RWPE2 (cell line): ENCODE measurements around the gene LCN6.

ENCODE experiments used
- ATAC-seq: fragments of 200-7000 bp; cut with Tn5 transposase; 3 replicates; pipeline ENCODE4 v1.9.1; 2021; ENCODE audit warnings: low read depth
- DNase-seq: peaks from one replicate; pipeline ENCODE4 v3.0.0-alpha.2; 2020; ENCODE audit warnings: low spot score
- H3K27ac ChIP-seq: fragments of 450-650 bp; 2 replicates; pipeline ENCODE4 v1.5.1; 2017; ENCODE audit warnings: mild to moderate bottlenecking; ENCODE audit not compliant: poor library complexity, severe bottlenecking
- H3K27me3 ChIP-seq: fragments of 250-450 bp; sonication (Bioruptor Pico); 2 replicates; pipeline ENCODE4 v1.5.1; 2021; ENCODE audit warnings: mild to moderate bottlenecking, moderate library complexity; ENCODE audit not compliant: insufficient read depth, poor library complexity, severe bottlenecking
- H3K36me3 ChIP-seq: fragments of 250-450 bp; sonication (Bioruptor Pico); 2 replicates; pipeline ENCODE4 v1.5.1; 2020; ENCODE audit warnings: low read depth, mild to moderate bottlenecking, moderate library complexity
- H3K4me1 ChIP-seq: fragments of 250-450 bp; sonication (Bioruptor Pico); 2 replicates; pipeline ENCODE4 v1.5.1; 2021; ENCODE audit warnings: mild to moderate bottlenecking, moderate library complexity; ENCODE audit not compliant: insufficient read depth, poor library complexity, severe bottlenecking
- H3K4me3 ChIP-seq: fragments of 250-450 bp; sonication (Bioruptor Pico); 2 replicates; pipeline ENCODE4 v1.5.1; 2021; ENCODE audit warnings: mild to moderate bottlenecking, moderate library complexity; ENCODE audit not compliant: severe bottlenecking
- H3K9me3 ChIP-seq: fragments of 250-450 bp; sonication (Bioruptor Pico); 2 replicates; pipeline ENCODE4 v1.5.1; 2021; ENCODE audit warnings: mild to moderate bottlenecking, moderate library complexity; ENCODE audit not compliant: severe bottlenecking
- TF ChIP-seq, protein P1 (sequence below): fragments of 450-650 bp; IDR thresholded peaks from one replicate; pipeline ENCODE4 v1.5.1; 2017; ENCODE audit warnings: mild to moderate bottlenecking, moderate library complexity; ENCODE audit not compliant: poor library complexity, severe bottlenecking

The LCN6 gene

DNA sequence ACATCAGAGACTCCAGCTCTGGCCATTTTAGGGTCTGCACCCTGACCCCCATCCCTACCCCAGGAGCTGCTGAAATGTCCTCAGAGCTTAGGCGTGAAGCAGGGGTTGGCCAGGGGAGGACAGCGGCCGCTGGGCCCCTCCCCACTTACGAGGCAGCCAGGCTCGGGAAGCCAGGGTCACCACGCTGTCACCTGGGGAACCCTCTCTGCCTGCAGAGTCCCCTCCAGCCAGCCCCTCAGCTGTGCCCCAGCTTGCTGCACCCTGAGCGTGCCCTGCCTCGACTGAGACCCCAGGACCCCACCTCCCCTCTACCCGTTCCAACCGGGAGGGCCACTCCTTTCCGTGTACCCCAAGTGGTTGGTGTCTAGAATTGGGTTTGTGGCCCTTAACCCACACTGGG lies 8.3 kb downstream of the LCN6 start:
- Histone ChIP-seq H3K4me1 (no peaks in the 10 kb centered on the region), H3K27me3 (peaks cover 55% of the 10 kb centered on the region), H3K4me3 (no peak overlapping the region), H3K9me3 (no peaks in the 10 kb centered on the region), H3K36me3 (no peaks in the 10 kb centered on the region), H3K27ac (no peak overlapping the region)
- DNase-seq (no peak), ATAC-seq (no peak)
- TF ChIP-seq, protein P1, sequence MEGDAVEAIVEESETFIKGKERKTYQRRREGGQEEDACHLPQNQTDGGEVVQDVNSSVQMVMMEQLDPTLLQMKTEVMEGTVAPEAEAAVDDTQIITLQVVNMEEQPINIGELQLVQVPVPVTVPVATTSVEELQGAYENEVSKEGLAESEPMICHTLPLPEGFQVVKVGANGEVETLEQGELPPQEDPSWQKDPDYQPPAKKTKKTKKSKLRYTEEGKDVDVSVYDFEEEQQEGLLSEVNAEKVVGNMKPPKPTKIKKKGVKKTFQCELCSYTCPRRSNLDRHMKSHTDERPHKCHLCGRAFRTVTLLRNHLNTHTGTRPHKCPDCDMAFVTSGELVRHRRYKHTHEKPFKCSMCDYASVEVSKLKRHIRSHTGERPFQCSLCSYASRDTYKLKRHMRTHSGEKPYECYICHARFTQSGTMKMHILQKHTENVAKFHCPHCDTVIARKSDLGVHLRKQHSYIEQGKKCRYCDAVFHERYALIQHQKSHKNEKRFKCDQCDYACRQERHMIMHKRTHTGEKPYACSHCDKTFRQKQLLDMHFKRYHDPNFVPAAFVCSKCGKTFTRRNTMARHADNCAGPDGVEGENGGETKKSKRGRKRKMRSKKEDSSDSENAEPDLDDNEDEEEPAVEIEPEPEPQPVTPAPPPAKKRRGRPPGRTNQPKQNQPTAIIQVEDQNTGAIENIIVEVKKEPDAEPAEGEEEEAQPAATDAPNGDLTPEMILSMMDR: no peak

DNA sequence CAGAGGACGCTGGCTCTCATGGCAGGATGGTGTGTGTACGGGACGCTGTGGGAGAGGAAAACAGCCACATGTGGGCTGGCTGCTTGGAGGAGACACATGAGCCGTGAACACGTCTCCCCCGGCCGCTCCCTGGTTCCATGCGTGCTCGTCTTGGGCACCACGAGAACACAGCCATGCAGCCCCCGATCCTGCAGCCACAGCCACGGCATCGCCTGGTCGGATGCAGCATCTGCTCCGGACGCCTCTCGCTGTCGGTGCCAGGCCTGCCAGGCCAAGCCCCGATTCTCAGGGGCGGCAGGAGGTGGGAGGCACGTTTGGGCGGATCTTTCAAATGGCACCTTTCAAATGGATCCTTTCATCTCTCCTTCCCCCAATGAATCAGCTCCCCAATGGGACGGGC lies 8.8 kb downstream of the LCN6 start:
- TF ChIP-seq, protein P1: no peak
- Histone ChIP-seq H3K27me3 (peaks cover 55% of the 10 kb centered on the region), H3K4me1 (no peaks in the 10 kb centered on the region)

DNA sequence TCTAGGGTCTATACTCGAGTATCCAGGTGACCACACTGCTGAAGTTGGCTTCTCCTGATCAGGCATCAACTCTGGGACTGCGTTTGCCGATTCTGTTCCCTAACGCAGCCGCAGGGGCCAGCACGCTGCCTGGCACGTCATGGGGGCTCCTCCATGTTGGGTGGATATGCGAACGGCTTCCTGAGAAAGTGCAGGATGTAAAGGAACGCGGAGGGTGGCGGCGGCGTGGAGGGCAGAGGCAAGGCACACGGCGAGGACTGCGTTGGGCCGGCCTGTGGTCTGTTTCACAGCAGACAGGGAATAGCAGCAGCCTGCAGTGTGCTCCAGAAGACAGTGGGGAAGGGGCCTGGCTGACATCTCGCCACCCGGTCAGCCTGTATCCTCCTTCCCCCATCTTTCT lies 9.4 kb downstream of the LCN6 start:
- Histone ChIP-seq H3K4me1 (no peaks in the 10 kb centered on the region), H3K27me3 (peaks cover 52% of the 10 kb centered on the region), H3K9me3 (no peaks in the 10 kb centered on the region), H3K36me3 (no peaks in the 10 kb centered on the region), H3K4me3 (no peak overlapping the region), H3K27ac (no peak overlapping the region)
- DNase-seq (no peak), ATAC-seq (no peak)
- TF ChIP-seq, protein P1: no peak

More for the DNA sequence above, 8.8 kb downstream of the LCN6 start:
- Histone ChIP-seq H3K9me3 (no peaks in the 10 kb centered on the region), H3K4me3 (no peak overlapping the region), H3K36me3 (no peaks in the 10 kb centered on the region), H3K27ac (no peak overlapping the region)
- ATAC-seq: no peak
- no peak for DNase-seq

DNA sequence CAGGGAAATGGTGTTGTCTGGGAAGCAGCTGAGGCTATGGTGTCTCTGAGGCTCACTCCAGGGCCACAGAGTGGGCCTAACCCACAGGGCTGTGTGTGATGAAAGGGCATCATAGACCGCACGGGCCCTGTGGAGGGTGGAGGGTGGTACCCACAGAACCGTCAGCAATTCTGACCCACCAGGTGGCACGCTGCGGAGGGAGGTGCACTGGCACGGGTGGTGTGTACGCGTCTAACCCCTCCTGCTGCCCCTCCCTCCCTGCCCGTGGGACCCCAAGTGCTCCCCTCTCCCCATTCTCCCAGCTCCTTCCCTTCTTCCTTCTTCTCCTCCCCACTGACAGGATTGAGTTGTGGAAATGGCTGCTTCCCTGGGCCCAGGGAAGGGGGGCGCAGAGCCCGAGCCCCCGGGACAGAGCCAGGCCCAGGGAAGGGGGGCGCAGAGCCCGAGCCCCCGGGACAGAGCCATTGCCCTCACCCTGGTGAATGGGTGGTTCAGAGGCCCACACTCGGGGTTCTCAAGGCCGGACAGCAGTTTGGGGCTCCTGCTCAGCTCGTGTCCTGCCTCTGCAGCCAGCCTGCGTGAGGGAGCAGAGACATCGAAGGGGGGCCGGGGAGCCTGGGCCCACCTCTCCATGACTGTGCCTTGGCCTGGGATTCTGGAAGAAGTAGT lies 12.4 kb downstream of the LCN6 start:
- Histone ChIP-seq H3K27me3 (peaks cover 22% of the 10 kb centered on the region), H3K4me3 (no peak overlapping the region), H3K4me1 (no peaks in the 10 kb centered on the region), H3K36me3 (no peaks in the 10 kb centered on the region), H3K27ac (no peak overlapping the region), H3K9me3 (no peaks in the 10 kb centered on the region)
- ATAC-seq (no peak), DNase-seq (no peak)
- TF ChIP-seq, protein P1: no peak

DNA sequence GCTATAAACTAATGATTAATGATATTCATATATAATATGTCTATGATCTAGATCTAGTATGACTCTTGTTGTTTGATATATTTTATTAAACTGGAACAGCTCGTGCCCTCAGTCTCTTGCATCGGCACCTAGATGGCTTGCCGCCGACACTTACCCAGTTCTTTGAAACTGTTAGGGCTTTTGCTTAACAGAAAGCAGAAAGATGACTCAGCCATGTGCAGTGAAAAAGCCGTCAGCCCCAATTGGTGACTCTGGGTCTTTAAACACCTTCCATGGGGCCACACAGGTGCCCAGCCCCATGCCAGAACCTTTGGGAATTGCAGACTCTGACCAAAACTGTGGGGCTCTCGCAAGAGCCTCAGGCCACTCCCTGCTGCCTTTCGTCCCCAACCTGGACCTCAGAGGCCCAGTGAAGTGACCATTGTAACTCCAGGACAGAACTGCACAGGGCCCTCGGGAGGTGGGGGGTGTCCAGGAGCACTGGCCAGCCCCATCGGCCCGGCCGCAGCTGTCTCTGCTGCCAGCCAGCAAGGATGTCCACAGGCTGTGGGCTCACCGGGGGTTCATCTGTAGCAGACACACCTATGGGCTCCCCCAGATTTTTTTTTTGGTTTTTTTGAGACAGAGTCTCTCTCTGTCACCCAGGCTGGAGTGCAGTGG lies 13.4 kb downstream of the LCN6 start:
- Histone ChIP-seq H3K4me1 (no peaks in the 10 kb centered on the region), H3K27ac (no peak overlapping the region), H3K9me3 (no peaks in the 10 kb centered on the region), H3K4me3 (no peak overlapping the region), H3K36me3 (no peaks in the 10 kb centered on the region), H3K27me3 (peaks cover 12% of the 10 kb centered on the region)
- no peak for DNase-seq
- no peak for ATAC-seq
- TF ChIP-seq, protein P1: no peak
